ENCODE measurements around the gene LMO7. TPM values are rescaled to one million over a fixed set of nuclear protein-coding genes. Genes with fewer than 3 reads are reported as not detected.

Gene LMO7
- total and polyA plus RNA-seq, 2 of the 13 experiments (the other 11 are each of a cell fraction or from before 2014, with no cell fraction given): 34.0 to 121 TPM

DNA sequence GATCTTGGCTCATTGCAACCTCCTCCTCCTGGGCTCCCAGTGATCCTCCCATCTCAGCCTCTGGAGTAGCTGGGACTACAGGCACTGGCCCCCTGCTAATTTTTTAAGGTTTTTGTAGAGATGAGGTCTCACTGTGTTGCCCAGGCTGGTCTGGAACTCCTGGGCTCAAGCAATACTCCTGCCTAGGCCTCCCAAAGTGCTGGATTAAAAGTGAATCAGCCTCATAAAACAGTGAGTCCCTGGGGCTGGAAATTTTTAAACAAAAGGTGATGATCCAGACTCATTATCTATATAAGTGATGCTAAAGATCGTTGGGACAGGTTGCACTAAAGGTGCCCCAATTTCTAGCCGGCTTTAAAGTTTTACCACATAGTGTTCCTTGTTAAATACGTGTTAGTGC lies 112.7 kb downstream of the LMO7 start (continued):
- TF ChIP-seq CENPT (CRISPR knock-in tag; IDR thresholded peaks at IDR 0.05; ENCODE audit: low read depth): no peak
- TF ChIP-seq ZSCAN25 (CRISPR knock-in tag; IDR thresholded peaks at IDR 0.05): no peak
- TF ChIP-seq HNRNPK (IDR thresholded peaks at IDR 0.05; ENCODE audit: low read depth, low read length, poor library complexity, severe bottlenecking): no peak
- TF ChIP-seq BORCS8-MEF2B (CRISPR knock-in tag; IDR thresholded peaks at IDR 0.05): no peak
- TF ChIP-seq, protein P1, sequence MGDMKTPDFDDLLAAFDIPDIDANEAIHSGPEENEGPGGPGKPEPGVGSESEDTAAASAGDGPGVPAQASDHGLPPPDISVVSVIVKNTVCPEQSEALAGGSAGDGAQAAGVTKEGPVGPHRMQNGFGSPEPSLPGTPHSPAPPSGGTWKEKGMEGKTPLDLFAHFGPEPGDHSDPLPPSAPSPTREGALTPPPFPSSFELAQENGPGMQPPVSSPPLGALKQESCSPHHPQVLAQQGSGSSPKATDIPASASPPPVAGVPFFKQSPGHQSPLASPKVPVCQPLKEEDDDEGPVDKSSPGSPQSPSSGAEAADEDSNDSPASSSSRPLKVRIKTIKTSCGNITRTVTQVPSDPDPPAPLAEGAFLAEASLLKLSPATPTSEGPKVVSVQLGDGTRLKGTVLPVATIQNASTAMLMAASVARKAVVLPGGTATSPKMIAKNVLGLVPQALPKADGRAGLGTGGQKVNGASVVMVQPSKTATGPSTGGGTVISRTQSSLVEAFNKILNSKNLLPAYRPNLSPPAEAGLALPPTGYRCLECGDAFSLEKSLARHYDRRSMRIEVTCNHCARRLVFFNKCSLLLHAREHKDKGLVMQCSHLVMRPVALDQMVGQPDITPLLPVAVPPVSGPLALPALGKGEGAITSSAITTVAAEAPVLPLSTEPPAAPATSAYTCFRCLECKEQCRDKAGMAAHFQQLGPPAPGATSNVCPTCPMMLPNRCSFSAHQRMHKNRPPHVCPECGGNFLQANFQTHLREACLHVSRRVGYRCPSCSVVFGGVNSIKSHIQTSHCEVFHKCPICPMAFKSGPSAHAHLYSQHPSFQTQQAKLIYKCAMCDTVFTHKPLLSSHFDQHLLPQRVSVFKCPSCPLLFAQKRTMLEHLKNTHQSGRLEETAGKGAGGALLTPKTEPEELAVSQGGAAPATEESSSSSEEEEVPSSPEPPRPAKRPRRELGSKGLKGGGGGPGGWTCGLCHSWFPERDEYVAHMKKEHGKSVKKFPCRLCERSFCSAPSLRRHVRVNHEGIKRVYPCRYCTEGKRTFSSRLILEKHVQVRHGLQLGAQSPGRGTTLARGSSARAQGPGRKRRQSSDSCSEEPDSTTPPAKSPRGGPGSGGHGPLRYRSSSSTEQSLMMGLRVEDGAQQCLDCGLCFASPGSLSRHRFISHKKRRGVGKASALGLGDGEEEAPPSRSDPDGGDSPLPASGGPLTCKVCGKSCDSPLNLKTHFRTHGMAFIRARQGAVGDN (CRISPR knock-in tag; IDR thresholded peaks at IDR 0.05): no peak
- TF ChIP-seq, protein P2, sequence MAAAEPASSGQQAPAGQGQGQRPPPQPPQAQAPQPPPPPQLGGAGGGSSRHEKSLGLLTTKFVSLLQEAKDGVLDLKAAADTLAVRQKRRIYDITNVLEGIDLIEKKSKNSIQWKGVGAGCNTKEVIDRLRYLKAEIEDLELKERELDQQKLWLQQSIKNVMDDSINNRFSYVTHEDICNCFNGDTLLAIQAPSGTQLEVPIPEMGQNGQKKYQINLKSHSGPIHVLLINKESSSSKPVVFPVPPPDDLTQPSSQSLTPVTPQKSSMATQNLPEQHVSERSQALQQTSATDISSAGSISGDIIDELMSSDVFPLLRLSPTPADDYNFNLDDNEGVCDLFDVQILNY (CRISPR knock-in tag; conservative IDR thresholded peaks at IDR 0.05): no peak
- no peak for TF ChIP-seq ZNF296 (CRISPR knock-in tag; conservative IDR thresholded peaks at IDR 0.05)

DNA sequence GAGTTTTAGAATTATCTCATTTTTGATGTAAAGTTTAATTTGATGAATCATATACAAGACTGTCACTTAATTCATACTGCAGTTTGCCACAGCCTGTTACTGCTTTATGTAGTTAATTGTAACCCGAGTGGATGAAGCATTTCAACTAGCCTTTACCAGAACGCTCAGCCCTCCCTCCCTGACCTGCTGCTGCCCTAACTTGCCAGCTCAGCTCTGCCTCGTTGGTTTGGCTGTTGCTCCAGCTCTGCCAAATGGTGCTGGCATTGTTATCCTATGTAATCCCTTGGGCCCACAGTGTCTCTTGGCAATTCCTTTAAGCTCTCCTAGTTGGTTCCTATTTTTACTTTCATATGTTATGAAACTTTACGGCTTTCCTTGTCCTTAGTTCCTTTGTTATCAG lies 113.3 kb downstream of the LMO7 start:
- no peak for DNase-seq (ENCODE audit: low spot score)
- WGBS (ENCODE audit: low lambda C conversion rate): 87% methylated on average over 4 of the region's 4 CpGs
- in situ Hi-C loops (cut with HindIII; ENCODE audit: extremely low pct_ligation_motif_present, low pct_unique_long_range_greater_than_20kb) (no loop called here), intact Hi-C loops (cut with micrococcal nuclease; ENCODE audit: unreplicated experiment) (no loop called here)
- H3K9me3 ChIP-seq (ENCODE audit: low read length): no peaks in the 10 kb centered on the region
- ATAC-seq: no peak
- H2AFZ ChIP-seq (ENCODE audit: low read length): no peak overlapping the region
- POLR2A ChIA-PET: interaction anchor here (2.0 kb wide), 1 partner anchor 11 kb away, joined by 6 read pairs; no protein-coding TSS in a partner anchor
- CTCF ChIA-PET (ENCODE audit: low intra/inter-chr PET ratio, low total read pairs): no interaction called here
- H3K36me3 ChIP-seq (replicated peaks in 1 of 2; ENCODE audit: control insufficient read depth in 1 of 2, insufficient read depth in 2 of 2, low read length in 2 of 2): no peaks in the 10 kb centered on the region
- H4K20me1 ChIP-seq (ENCODE audit: insufficient read depth, low read length): no peaks in the 10 kb centered on the region
- no peak overlapping the region for H3K27ac ChIP-seq (ENCODE audit: extremely low read length, insufficient read depth, low read length)
- no TSS peak for BruUV-seq (replicated peaks)
- H3K4me1 ChIP-seq (ENCODE audit: insufficient read depth, low read length): peaks cover 12% of the 10 kb centered on the region
- no peak overlapping the region for H3K4me2 ChIP-seq (ENCODE audit: low read depth, low read length)
- no peak for FAIRE-seq
- H3K9ac ChIP-seq (ENCODE audit: insufficient read depth, low read depth, low read length): no peak overlapping the region
- H3K27me3 ChIP-seq (ENCODE audit: control insufficient read depth in 1 of 2, insufficient read depth in 2 of 2, low read length in 2 of 2): no peaks in the 10 kb centered on the region
- H3K79me2 ChIP-seq (ENCODE audit: insufficient read depth, low read length): no peaks in the 10 kb centered on the region
- H3K4me3 ChIP-seq (replicated peaks in 1 of 3; ENCODE audit: insufficient read depth in 1 of 3, low read depth in 2 of 3, low read length in 3 of 3): no peak overlapping the region
- no peak for TF ChIP-seq ZNF101 (CRISPR knock-in tag; IDR thresholded peaks at IDR 0.05; ENCODE audit: borderline replicate concordance, low read depth)

Measured in HepG2 (cell line).